Measurements from ENCODE around the gene ABHD11. TPM values are rescaled to one million over a fixed set of nuclear protein-coding genes. Genes with fewer than 3 reads are reported as not detected.

ABHD11 gene
- polyA plus RNA-seq, 1 donor (not counting 4 experiments of a cell fraction or from before 2014, with no cell fraction given), result 11.3 TPM

DNA sequence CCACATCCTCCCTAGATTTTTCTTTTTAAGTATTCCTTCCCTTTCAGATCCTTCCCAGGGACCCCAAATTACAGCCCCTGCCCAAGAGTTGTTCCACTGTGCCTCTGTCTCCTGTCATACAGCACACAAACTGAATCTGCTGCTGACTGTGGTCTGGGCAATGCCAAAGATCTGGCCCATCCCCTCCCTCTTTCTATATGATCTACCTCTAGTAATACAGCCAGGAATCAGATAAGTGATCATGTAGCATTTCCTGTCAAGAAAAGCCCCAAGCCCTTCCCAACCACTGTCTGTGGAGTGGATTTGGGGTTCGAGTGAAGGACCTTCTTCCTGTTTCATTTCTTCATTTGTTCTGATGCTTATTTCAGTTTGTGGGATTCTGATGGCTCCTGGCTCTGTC is 25.8 kb downstream of the ABHD11 start:
- Histone ChIP-seq H3K9ac (ENCODE audit: control insufficient read depth, extremely low read depth, insufficient read depth, low read length) (no peak overlapping the region), H3K27me3 (ENCODE audit: control insufficient read depth, extremely low read depth, insufficient read depth, low read length) (no peaks in the 10 kb centered on the region), H3K4me2 (ENCODE audit: control insufficient read depth, extremely low read depth, insufficient read depth, low read depth, low read length) (no peak overlapping the region), H3K4me3 (ENCODE audit: control insufficient read depth in 2 of 3, extremely low read depth in 1 of 3, insufficient read depth in 2 of 3, low read depth in 1 of 3, low read length in 3 of 3) (no peak overlapping the region), H3K79me2 (ENCODE audit: control insufficient read depth, insufficient read depth, low read length) (peaks cover 78% of the 10 kb centered on the region), H3K9me1 (ENCODE audit: control insufficient read depth, extremely low read depth, insufficient read depth, low read length) (peaks cover 18% of the 10 kb centered on the region), H4K20me1 (ENCODE audit: control insufficient read depth, extremely low read depth, insufficient read depth, low read length) (peaks cover 74% of the 10 kb centered on the region), H3K4me1 (ENCODE audit: control insufficient read depth, extremely low read depth, insufficient read depth, low read length) (peaks cover 26% of the 10 kb centered on the region), H3K36me3 (ENCODE audit: control insufficient read depth in 2 of 2, extremely low read depth in 1 of 2, insufficient read depth in 2 of 2, low read length in 2 of 2) (peaks cover 21 to 38% of the 10 kb centered on the region in 2 experiments), H3K27ac (ENCODE audit: control insufficient read depth, insufficient read depth, low read length) (no peak overlapping the region), H2AFZ (ENCODE audit: control insufficient read depth, low read length) (no peak overlapping the region), H3K9me3 (ENCODE audit: control insufficient read depth, low read depth, low read length) (no peaks in the 10 kb centered on the region)
- dilution Hi-C loops (cut with MboI; ENCODE audit: extremely low pct_ligation_motif_present, low sequenced_read_pairs), result no loop called here
- no peak for DNase-seq (ENCODE audit: low read depth, low spot score)
- TF ChIP-seq, protein P1, sequence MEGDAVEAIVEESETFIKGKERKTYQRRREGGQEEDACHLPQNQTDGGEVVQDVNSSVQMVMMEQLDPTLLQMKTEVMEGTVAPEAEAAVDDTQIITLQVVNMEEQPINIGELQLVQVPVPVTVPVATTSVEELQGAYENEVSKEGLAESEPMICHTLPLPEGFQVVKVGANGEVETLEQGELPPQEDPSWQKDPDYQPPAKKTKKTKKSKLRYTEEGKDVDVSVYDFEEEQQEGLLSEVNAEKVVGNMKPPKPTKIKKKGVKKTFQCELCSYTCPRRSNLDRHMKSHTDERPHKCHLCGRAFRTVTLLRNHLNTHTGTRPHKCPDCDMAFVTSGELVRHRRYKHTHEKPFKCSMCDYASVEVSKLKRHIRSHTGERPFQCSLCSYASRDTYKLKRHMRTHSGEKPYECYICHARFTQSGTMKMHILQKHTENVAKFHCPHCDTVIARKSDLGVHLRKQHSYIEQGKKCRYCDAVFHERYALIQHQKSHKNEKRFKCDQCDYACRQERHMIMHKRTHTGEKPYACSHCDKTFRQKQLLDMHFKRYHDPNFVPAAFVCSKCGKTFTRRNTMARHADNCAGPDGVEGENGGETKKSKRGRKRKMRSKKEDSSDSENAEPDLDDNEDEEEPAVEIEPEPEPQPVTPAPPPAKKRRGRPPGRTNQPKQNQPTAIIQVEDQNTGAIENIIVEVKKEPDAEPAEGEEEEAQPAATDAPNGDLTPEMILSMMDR (optimal IDR thresholded peaks at IDR 0.05 in 1 of 3, IDR thresholded peaks at IDR 0.05 in 1 of 3, conservative IDR thresholded peaks at IDR 0.05 in 1 of 3; ENCODE audit: extremely low read depth in 1 of 3, insufficient read depth in 2 of 3, low read length in 3 of 3), result no peak
- TF ChIP-seq EZH2 (IDR thresholded peaks at IDR 0.05; ENCODE audit: low read length), result no peak
- FAIRE-seq, result no peak

DNA sequence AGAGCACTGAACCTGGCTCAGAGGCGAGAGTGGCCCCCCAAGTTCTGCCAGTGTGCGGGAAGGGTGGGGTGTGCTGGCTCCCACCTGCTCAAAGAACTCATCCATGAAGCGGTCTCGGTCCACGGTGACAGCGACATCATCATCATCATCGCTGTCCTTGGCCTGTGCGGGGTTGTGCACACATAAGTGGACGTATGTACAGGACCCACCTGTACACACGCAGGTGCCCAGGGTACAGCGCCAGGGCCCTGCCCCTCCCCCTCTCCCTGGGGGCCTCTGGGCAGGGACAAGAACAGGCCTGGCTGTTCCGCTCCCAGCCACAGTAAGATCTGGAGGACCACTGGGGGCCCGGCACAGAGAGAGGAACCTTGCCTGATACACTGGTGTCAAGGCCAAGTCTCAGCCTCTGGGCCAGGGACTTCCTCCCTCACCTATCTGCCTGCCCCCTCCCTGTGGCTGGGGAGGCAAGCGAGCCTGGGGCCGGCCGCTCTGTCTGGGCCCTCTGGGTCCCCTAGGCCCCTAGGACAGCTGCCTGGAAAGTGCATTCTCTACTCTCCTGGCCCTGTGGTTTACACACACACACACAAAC is 29.5 kb downstream of the ABHD11 start:
- Histone ChIP-seq H3K4me3 (ENCODE audit: control insufficient read depth in 2 of 3, extremely low read depth in 1 of 3, insufficient read depth in 2 of 3, low read depth in 1 of 3, low read length in 3 of 3) (no peak overlapping the region), H2AFZ (ENCODE audit: control insufficient read depth, low read length) (no peak overlapping the region), H3K27ac (ENCODE audit: control insufficient read depth, insufficient read depth, low read length) (no peak overlapping the region), H3K9me1 (ENCODE audit: control insufficient read depth, extremely low read depth, insufficient read depth, low read length) (peaks cover 10% of the 10 kb centered on the region), H3K4me1 (ENCODE audit: control insufficient read depth, extremely low read depth, insufficient read depth, low read length) (peaks cover 34% of the 10 kb centered on the region), H3K9me3 (ENCODE audit: control insufficient read depth, low read depth, low read length) (no peaks in the 10 kb centered on the region), H3K36me3 (ENCODE audit: control insufficient read depth in 2 of 2, extremely low read depth in 1 of 2, insufficient read depth in 2 of 2, low read length in 2 of 2) (peaks cover 20 to 50% of the 10 kb centered on the region in 2 experiments), H3K9ac (ENCODE audit: control insufficient read depth, extremely low read depth, insufficient read depth, low read length) (no peak overlapping the region), H3K4me2 (ENCODE audit: control insufficient read depth, extremely low read depth, insufficient read depth, low read depth, low read length) (no peak overlapping the region), H4K20me1 (ENCODE audit: control insufficient read depth, extremely low read depth, insufficient read depth, low read length) (peaks cover 68% of the 10 kb centered on the region), H3K27me3 (ENCODE audit: control insufficient read depth, extremely low read depth, insufficient read depth, low read length) (no peaks in the 10 kb centered on the region), H3K79me2 (ENCODE audit: control insufficient read depth, insufficient read depth, low read length) (peaks cover 50% of the 10 kb centered on the region)
- TF ChIP-seq EZH2 (IDR thresholded peaks at IDR 0.05; ENCODE audit: low read length), result no peak
- TF ChIP-seq, protein P1 (optimal IDR thresholded peaks at IDR 0.05 in 1 of 3, IDR thresholded peaks at IDR 0.05 in 1 of 3, conservative IDR thresholded peaks at IDR 0.05 in 1 of 3; ENCODE audit: extremely low read depth in 1 of 3, insufficient read depth in 2 of 3, low read length in 3 of 3), result no peak
- FAIRE-seq, result no peak
- dilution Hi-C loops (cut with MboI; ENCODE audit: extremely low pct_ligation_motif_present, low sequenced_read_pairs), result no loop called here
- no peak for DNase-seq (ENCODE audit: low read depth, low spot score)
